ENCODE results near the gene MYBPH.
A peak's percentile ranks its signal among the peaks of the same experiment; 100 is the strongest.

The MYBPH gene

GRCh38 chr1:203202431-203203245 is 27.0 kb upstream of the MYBPH start:
- TF ChIP-seq CTCF (IDR thresholded peaks at IDR 0.05; ENCODE audit: low read length, missing control alignments): no peak
- H3K4me3 ChIP-seq (replicated peaks; ENCODE audit: low read depth, low read length): no peak overlapping the region
- DNase-seq (ENCODE audit: low read depth): peak; percentile 98

GRCh38 chr1:203201516-203202205 is 26.0 kb upstream of the MYBPH start:
- TF ChIP-seq CTCF (IDR thresholded peaks at IDR 0.05; ENCODE audit: low read length, missing control alignments): no peak
- DNase-seq (ENCODE audit: low read depth): no peak
- H3K4me3 ChIP-seq (replicated peaks; ENCODE audit: low read depth, low read length): no peak overlapping the region

- TF ChIP-seq CTCF (IDR thresholded peaks at IDR 0.05; ENCODE audit: low read length, missing control alignments): no peak
- DNase-seq (ENCODE audit: low read depth): no peak
- no peak overlapping the region for H3K4me3 ChIP-seq (replicated peaks; ENCODE audit: low read depth, low read length)
Observed at GRCh38 chr1:203200916-203201315, 25.3 kb upstream of the MYBPH start.

- peak; percentile 94 for DNase-seq (ENCODE audit: low read depth)
- no peak overlapping the region for H3K4me3 ChIP-seq (replicated peaks; ENCODE audit: low read depth, low read length)
- TF ChIP-seq CTCF (IDR thresholded peaks at IDR 0.05; ENCODE audit: low read length, missing control alignments): no peak
Observed at GRCh38 chr1:203199816-203200571, 24.4 kb upstream of the MYBPH start.

GRCh38 chr1:203199481-203199815 is 23.8 kb upstream of the MYBPH start:
- no peak overlapping the region for H3K4me3 ChIP-seq (replicated peaks; ENCODE audit: low read depth, low read length)

GRCh38 chr1:203199002-203199401 is 23.4 kb upstream of the MYBPH start:
- no peak for DNase-seq (ENCODE audit: low read depth)
- no peak for TF ChIP-seq CTCF (IDR thresholded peaks at IDR 0.05; ENCODE audit: low read length, missing control alignments)
- H3K4me3 ChIP-seq (replicated peaks; ENCODE audit: low read depth, low read length): no peak overlapping the region

More at GRCh38 chr1:203199481-203199815, 23.8 kb upstream of the MYBPH start:
- no peak for TF ChIP-seq CTCF (IDR thresholded peaks at IDR 0.05; ENCODE audit: low read length, missing control alignments)
- DNase-seq (ENCODE audit: low read depth): no peak
